ENCODE results near the gene MAPK8IP2. TPM values are rescaled to one million over a fixed set of nuclear protein-coding genes. Genes with fewer than 3 reads are reported as not detected.

MAPK8IP2 gene
- total RNA-seq, 1 experiment from 2014 or later = 6.4 TPM

DNA sequence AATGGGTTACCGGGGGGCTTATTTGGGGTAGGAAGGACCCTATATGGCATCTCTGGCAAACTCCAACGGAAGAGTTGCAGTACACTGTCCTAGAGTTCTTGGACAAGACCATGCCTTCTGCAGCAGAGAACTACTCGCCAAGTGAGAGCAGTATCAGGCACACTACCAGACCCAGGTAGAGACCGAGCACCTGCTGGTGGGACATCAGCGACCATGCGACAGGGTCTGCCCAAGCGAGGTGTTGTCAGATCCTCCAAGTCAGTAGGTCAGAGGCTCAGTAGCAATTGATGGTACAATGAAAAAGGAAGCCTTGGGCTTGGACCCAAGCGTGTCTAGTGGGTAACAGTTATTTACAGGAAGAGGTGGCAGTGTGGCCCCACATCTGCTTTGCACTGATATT, 14.8 kb upstream of the MAPK8IP2 start:
- Histone ChIP-seq H3K9ac (ENCODE audit: low read length) (no peak overlapping the region), H3K27me3 (ENCODE audit: insufficient read depth, low read length) (no peaks in the 10 kb centered on the region), H4K20me1 (ENCODE audit: insufficient read depth) (no peaks in the 10 kb centered on the region), H3K79me2 (ENCODE audit: insufficient read depth, low read length) (peaks cover 17% of the 10 kb centered on the region; the same call in 1 of the 2 replicates), H3K4me1 (ENCODE audit: control insufficient read depth in 1 of 2, insufficient read depth in 2 of 2, low read length in 2 of 2) (peaks cover 5 to 24% of the 10 kb centered on the region in 2 experiments), H3K4me2 (ENCODE audit: low read length) (no peak overlapping the region), H2AFZ (ENCODE audit: low read depth, low read length, poor library complexity, severe bottlenecking) (no peak overlapping the region), H3K9me3 (ENCODE audit: control insufficient read depth in 1 of 2, insufficient read depth in 1 of 2, low read depth in 1 of 2, low read length in 2 of 2) (no peaks in the 10 kb centered on the region), H3K9me2 (ENCODE audit: insufficient read depth) (no peaks in the 10 kb centered on the region), H3K4me3 (replicated peaks in 1 of 2; ENCODE audit: low read depth in 1 of 2, low read length in 2 of 2) (no peak overlapping the region), H3K36me3 (ENCODE audit: control insufficient read depth in 1 of 2, insufficient read depth in 2 of 2, low read length in 2 of 2) (no peaks in the 10 kb centered on the region), H3K27ac (ENCODE audit: low read depth, low read length) (no peak overlapping the region)
- ChIA-PET POLR2A (no interaction called here), RAD21 (ENCODE audit: low non-redundant PET in 1 of 2, low total read pairs in 2 of 2, uncharacterized antibody in 2 of 2, unreplicated experiment in 2 of 2) (no interaction called here), CTCF (no interaction called here)
- ATAC-seq (no peak), DNase-seq (ENCODE audit: low read depth, low spot score) (no peak)
- no peak for TF ChIP-seq EGR1 (IDR thresholded peaks at IDR 0.05; ENCODE audit: low read depth)
- no peak for TF ChIP-seq ELF1 (IDR thresholded peaks at IDR 0.05; ENCODE audit: borderline replicate concordance, low read depth)
- no peak for TF ChIP-seq EZH2phosphoT487 (IDR thresholded peaks at IDR 0.05; ENCODE audit: borderline replicate concordance)
- intact Hi-C loops (cut with micrococcal nuclease) = no loop called here
- BruUV-seq (replicated peaks) = no TSS peak

DNA sequence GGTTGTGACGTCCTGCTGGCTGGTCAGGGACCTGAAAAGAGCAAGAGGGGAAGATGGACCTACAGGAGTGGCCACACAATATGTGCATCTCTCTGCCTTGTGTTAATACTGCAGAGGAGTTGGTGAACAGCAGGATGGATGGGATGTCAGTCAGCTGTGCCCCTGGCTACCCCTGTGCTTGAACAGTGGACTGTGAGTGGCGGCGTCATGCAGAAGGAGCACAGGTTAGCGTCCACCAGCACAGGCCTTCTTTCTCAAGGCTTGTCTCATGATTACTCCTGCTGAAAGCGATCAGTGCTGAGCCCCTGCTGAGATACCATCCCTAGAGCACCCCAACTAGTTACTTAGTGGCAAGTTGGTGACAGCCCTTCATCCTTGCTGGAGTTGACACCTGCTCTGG, 14.2 kb upstream of the MAPK8IP2 start:
- ChIA-PET POLR2A (no interaction called here), RAD21 (ENCODE audit: low non-redundant PET in 1 of 2, low total read pairs in 2 of 2, uncharacterized antibody in 2 of 2, unreplicated experiment in 2 of 2) (no interaction called here), CTCF (no interaction called here)
- no peak for TF ChIP-seq CEBPB (IDR thresholded peaks at IDR 0.05; ENCODE audit: low read depth)
- no peak for TF ChIP-seq SRF (IDR thresholded peaks at IDR 0.05; ENCODE audit: low read depth)
- TF ChIP-seq, protein P1, sequence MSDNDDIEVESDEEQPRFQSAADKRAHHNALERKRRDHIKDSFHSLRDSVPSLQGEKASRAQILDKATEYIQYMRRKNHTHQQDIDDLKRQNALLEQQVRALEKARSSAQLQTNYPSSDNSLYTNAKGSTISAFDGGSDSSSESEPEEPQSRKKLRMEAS (IDR thresholded peaks at IDR 0.05) = no peak
- no peak for TF ChIP-seq ZNF274 (IDR thresholded peaks at IDR 0.05; ENCODE audit: low read depth, low read length)
- TF ChIP-seq, protein P2, sequence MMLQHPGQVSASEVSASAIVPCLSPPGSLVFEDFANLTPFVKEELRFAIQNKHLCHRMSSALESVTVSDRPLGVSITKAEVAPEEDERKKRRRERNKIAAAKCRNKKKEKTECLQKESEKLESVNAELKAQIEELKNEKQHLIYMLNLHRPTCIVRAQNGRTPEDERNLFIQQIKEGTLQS (IDR thresholded peaks at IDR 0.05) = no peak
- no peak for TF ChIP-seq POLR2A (IDR thresholded peaks at IDR 0.05; ENCODE audit: borderline replicate concordance, extremely low read depth, insufficient read depth, insufficient read length)
- TF ChIP-seq, protein P3, sequence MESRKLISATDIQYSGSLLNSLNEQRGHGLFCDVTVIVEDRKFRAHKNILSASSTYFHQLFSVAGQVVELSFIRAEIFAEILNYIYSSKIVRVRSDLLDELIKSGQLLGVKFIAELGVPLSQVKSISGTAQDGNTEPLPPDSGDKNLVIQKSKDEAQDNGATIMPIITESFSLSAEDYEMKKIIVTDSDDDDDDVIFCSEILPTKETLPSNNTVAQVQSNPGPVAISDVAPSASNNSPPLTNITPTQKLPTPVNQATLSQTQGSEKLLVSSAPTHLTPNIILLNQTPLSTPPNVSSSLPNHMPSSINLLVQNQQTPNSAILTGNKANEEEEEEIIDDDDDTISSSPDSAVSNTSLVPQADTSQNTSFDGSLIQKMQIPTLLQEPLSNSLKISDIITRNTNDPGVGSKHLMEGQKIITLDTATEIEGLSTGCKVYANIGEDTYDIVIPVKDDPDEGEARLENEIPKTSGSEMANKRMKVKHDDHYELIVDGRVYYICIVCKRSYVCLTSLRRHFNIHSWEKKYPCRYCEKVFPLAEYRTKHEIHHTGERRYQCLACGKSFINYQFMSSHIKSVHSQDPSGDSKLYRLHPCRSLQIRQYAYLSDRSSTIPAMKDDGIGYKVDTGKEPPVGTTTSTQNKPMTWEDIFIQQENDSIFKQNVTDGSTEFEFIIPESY (IDR thresholded peaks at IDR 0.05; ENCODE audit: extremely low read depth, insufficient replicate concordance, low read length) = no peak
- no peak for TF ChIP-seq RAD21 (IDR thresholded peaks at IDR 0.05; ENCODE audit: low read depth)
- no peak overlapping the region for H3K4me3 ChIP-seq (replicated peaks in 1 of 2; ENCODE audit: low read depth in 1 of 2, low read length in 2 of 2)
- no peak overlapping the region for H3K4me2 ChIP-seq (ENCODE audit: low read length)
- H3K27ac ChIP-seq (ENCODE audit: low read depth, low read length) = no peak overlapping the region
- H3K27me3 ChIP-seq (ENCODE audit: insufficient read depth, low read length) = no peaks in the 10 kb centered on the region
- H3K9ac ChIP-seq (ENCODE audit: low read length) = no peak overlapping the region
- H2AFZ ChIP-seq (ENCODE audit: low read depth, low read length, poor library complexity, severe bottlenecking) = no peak overlapping the region
- H3K9me2 ChIP-seq (ENCODE audit: insufficient read depth) = no peaks in the 10 kb centered on the region
- H3K4me1 ChIP-seq (ENCODE audit: control insufficient read depth in 1 of 2, insufficient read depth in 2 of 2, low read length in 2 of 2) = peaks cover 4 to 20% of the 10 kb centered on the region in 2 experiments
- H3K79me2 ChIP-seq (ENCODE audit: insufficient read depth, low read length) = peaks cover 17% of the 10 kb centered on the region; the same call in 1 of the 2 replicates
- no TSS peak for BruUV-seq (replicated peaks)
- DNase-seq (ENCODE audit: low read depth, low spot score) (no peak), ATAC-seq (no peak)
- no peaks in the 10 kb centered on the region for H4K20me1 ChIP-seq (ENCODE audit: insufficient read depth)
- no peaks in the 10 kb centered on the region for H3K36me3 ChIP-seq (ENCODE audit: control insufficient read depth in 1 of 2, insufficient read depth in 2 of 2, low read length in 2 of 2)
- H3K9me3 ChIP-seq (ENCODE audit: control insufficient read depth in 1 of 2, insufficient read depth in 1 of 2, low read depth in 1 of 2, low read length in 2 of 2) = no peaks in the 10 kb centered on the region
- intact Hi-C loops (cut with micrococcal nuclease) = no loop called here
